ENCODE results near the gene MS4A14. TPM values are rescaled to one million over a fixed set of nuclear protein-coding genes. Genes with fewer than 3 reads are reported as not detected.

The MS4A14 gene
- total and polyA plus RNA-seq, 4 donors: 0.06 to 1.1 (median 0.18) TPM

DNA sequence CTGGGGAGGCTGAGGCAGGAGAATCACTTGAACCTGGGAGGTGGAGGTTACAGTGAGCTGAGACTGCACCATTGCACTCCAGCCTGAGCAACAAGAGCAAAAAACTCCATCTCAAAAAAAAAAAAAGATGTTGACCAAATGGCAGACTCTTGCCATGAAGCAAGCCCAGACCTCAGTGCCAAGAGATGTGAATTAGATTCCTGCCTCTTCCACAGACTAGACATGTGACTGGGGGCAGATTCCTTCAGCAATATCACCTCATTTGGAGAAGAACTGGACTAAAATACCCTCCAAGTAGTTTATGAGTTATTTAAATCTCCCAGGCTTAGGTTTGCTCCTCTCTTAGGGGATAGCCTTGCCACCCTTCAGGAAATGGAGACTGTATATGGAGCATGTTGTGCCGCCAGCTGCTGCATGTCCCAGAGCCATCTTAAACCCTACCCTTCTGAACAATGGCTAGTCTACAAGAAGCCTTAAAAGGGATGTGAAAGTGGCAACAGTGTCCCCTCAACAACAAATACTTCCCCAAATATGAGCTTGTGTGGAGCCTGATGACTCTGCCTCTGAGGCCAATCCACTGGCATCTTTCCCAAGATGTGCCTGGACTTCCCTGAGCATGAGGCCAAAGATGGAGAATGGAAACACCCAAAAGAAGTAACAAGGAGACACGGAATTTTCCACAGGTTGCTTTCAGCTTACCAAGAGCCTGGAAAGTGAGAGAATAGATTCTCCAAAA is 18.7 kb upstream of the MS4A14 start:
- Histone ChIP-seq H3K9ac (ENCODE audit: low read depth in 1 of 2, low read length in 2 of 2) (no peak overlapping the region), H3K4me3 (ENCODE audit: low read depth in 1 of 3, low read length in 3 of 3) (no peak overlapping the region), H3K4me1 (ENCODE audit: control insufficient read depth in 4 of 4, insufficient read depth in 4 of 4, low read length in 3 of 4) (no peaks in the 10 kb centered on the region), H3K36me3 (ENCODE audit: control insufficient read depth in 4 of 4, insufficient read depth in 3 of 4, low read depth in 1 of 4, low read length in 3 of 4) (no peaks in the 10 kb centered on the region), H3K9me3 (ENCODE audit: control insufficient read depth in 4 of 4, low read length in 3 of 4) (no peaks in the 10 kb centered on the region), H3K27ac (ENCODE audit: low read depth in 1 of 2, low read length in 2 of 2) (peak overlapping the region in 1 of 2 donors; percentile 50), H3K27me3 (ENCODE audit: control insufficient read depth in 4 of 4, insufficient read depth in 4 of 4, low read length in 3 of 4) (peaks cover 0 to 3% (median 0%) of the 10 kb centered on the region in 4 donors)
- WGBS: 75% methylated on average over 2 of the region's 2 CpGs
- no peak for DNase-seq (ENCODE audit: low spot score)
- TF ChIP-seq YY1 (IDR thresholded peaks at IDR 0.05) (peak; percentile 50), NR2F2 (IDR thresholded peaks at IDR 0.05) (no peak), GABPA (IDR thresholded peaks at IDR 0.05 in 1 of 2, conservative IDR thresholded peaks at IDR 0.05 in 1 of 2) (no peak), JUND (IDR thresholded peaks at IDR 0.05) (no peak), EGR1 (IDR thresholded peaks at IDR 0.05; ENCODE audit: low read depth in 2 of 2) (no peak), FOXA2 (IDR thresholded peaks at IDR 0.05) (no peak)

DNA sequence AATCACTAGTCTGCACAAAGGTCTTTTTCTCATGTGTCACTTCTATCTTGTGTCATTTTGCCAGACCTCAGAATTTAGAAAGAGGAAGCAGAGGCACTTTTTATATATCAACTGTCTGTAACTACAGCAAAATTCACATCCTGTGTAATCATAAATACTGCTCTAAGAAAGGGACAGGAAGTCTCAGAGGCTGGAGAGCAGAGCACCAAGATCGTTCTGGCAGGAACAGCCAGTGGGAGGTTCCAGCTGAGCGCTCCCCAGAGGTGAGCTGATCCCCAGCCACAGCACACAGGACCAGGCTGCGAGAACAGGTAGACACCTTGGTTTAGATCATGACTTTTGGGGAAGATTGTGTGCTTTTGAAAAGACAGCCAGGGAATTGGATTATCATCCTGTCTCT is 17.9 kb upstream of the MS4A14 start, which contains the start of gene MS4A7:
Gene MS4A7 (plus strand): TSS at position 179 of the 400 bp plus-strand sequence. CDS start 4,610 bp downstream, outside the sequence.
- H3K27ac ChIP-seq (ENCODE audit: low read depth in 1 of 2, low read length in 2 of 2): peak within 1 kb of the TSS; percentile 3 to 50
- 41% methylated on average over 3 of the region's 3 CpGs for WGBS
- H3K4me3 ChIP-seq (ENCODE audit: low read depth in 1 of 3, low read length in 3 of 3): no peak within 1 kb of the TSS
- no peak within 1 kb of the TSS for H3K9ac ChIP-seq (ENCODE audit: low read depth in 1 of 2, low read length in 2 of 2)
- DNase-seq (ENCODE audit: low spot score): peak; percentile 35
- no peak for TF ChIP-seq NR2F2 (IDR thresholded peaks at IDR 0.05)
- no peak for TF ChIP-seq RAD21 (IDR thresholded peaks at IDR 0.05)
- TF ChIP-seq, protein P1, sequence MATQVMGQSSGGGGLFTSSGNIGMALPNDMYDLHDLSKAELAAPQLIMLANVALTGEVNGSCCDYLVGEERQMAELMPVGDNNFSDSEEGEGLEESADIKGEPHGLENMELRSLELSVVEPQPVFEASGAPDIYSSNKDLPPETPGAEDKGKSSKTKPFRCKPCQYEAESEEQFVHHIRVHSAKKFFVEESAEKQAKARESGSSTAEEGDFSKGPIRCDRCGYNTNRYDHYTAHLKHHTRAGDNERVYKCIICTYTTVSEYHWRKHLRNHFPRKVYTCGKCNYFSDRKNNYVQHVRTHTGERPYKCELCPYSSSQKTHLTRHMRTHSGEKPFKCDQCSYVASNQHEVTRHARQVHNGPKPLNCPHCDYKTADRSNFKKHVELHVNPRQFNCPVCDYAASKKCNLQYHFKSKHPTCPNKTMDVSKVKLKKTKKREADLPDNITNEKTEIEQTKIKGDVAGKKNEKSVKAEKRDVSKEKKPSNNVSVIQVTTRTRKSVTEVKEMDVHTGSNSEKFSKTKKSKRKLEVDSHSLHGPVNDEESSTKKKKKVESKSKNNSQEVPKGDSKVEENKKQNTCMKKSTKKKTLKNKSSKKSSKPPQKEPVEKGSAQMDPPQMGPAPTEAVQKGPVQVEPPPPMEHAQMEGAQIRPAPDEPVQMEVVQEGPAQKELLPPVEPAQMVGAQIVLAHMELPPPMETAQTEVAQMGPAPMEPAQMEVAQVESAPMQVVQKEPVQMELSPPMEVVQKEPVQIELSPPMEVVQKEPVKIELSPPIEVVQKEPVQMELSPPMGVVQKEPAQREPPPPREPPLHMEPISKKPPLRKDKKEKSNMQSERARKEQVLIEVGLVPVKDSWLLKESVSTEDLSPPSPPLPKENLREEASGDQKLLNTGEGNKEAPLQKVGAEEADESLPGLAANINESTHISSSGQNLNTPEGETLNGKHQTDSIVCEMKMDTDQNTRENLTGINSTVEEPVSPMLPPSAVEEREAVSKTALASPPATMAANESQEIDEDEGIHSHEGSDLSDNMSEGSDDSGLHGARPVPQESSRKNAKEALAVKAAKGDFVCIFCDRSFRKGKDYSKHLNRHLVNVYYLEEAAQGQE (IDR thresholded peaks at IDR 0.05): no peak
- TF ChIP-seq TAF1 (conservative IDR thresholded peaks at IDR 0.05): peak; percentile 43
- H3K27me3 ChIP-seq (ENCODE audit: control insufficient read depth in 4 of 4, insufficient read depth in 4 of 4, low read length in 3 of 4): peaks cover 0 to 3% (median 0%) of the 10 kb centered on the region in 4 donors
- no peaks in the 10 kb centered on the region for H3K9me3 ChIP-seq (ENCODE audit: control insufficient read depth in 4 of 4, low read length in 3 of 4)
- no peaks in the 10 kb centered on the region for H3K36me3 ChIP-seq (ENCODE audit: control insufficient read depth in 4 of 4, insufficient read depth in 3 of 4, low read depth in 1 of 4, low read length in 3 of 4)
- H3K4me1 ChIP-seq (ENCODE audit: control insufficient read depth in 4 of 4, insufficient read depth in 4 of 4, low read length in 3 of 4): no peaks in the 10 kb centered on the region

DNA sequence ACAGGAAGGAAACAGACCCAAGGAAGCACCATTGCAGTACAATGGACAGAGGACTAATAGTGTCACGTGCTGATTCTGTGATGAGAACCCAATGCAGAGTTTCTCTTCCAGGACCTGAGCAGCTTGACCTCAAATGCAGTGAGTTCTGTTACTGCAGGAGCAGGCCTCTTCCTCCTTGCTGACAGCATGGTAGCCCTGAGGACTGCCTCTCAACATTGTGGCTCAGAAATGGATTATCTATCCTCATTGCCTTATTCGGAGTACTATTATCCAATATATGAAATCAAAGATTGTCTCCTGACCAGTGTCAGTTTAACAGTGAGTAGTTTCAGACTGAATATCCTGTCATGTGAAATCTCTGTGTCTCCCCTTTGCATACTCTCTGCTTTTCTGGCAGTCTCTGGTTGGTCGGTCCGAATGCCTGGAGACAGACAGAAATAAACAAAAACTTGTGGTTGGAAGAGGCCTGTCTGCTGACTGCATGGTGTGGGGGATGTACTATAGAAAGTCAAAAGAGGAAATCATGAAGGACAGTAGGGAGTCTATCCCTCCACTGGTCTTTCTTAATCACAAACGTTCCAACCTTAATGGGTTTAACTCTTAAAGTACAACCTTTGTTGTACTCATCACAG is 6.9 kb upstream of the MS4A14 start:
- WGBS: 37% methylated on average over 5 of the region's 5 CpGs
- Histone ChIP-seq H3K9me3 (ENCODE audit: control insufficient read depth in 4 of 4, low read length in 3 of 4) (no peaks in the 10 kb centered on the region), H3K4me1 (ENCODE audit: control insufficient read depth in 4 of 4, insufficient read depth in 4 of 4, low read length in 3 of 4) (no peaks in the 10 kb centered on the region), H3K4me3 (ENCODE audit: low read depth in 1 of 3, low read length in 3 of 3) (no peak overlapping the region), H3K9ac (ENCODE audit: low read depth in 1 of 2, low read length in 2 of 2) (no peak overlapping the region), H3K27me3 (ENCODE audit: control insufficient read depth in 4 of 4, insufficient read depth in 4 of 4, low read length in 3 of 4) (no peaks in the 10 kb centered on the region), H3K36me3 (ENCODE audit: control insufficient read depth in 4 of 4, insufficient read depth in 3 of 4, low read depth in 1 of 4, low read length in 3 of 4) (no peaks in the 10 kb centered on the region), H3K27ac (ENCODE audit: low read depth in 1 of 2, low read length in 2 of 2) (no peak overlapping the region)
- DNase-seq (ENCODE audit: low spot score): no peak
- TF ChIP-seq, protein P2, sequence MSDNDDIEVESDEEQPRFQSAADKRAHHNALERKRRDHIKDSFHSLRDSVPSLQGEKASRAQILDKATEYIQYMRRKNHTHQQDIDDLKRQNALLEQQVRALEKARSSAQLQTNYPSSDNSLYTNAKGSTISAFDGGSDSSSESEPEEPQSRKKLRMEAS (IDR thresholded peaks at IDR 0.05): no peak
- TF ChIP-seq RXRA (IDR thresholded peaks at IDR 0.05) (no peak), RAD21 (IDR thresholded peaks at IDR 0.05) (no peak)

Data from liver (tissue), 9 donors.